DOHH2 (cell line): ENCODE results near the gene BAIAP2.

Experiments used
- EZH2phosphoT487 ChIP-seq: fragments of 200-600 bp; sonication (generic); IDR thresholded peaks from 2 replicates; pipeline ENCODE4 v1.6.1; 2017; ENCODE audit warnings: borderline replicate concordance, mild to moderate bottlenecking, antibody characterized with exemption, low read length, moderate library complexity, mixed read lengths
- TF ChIP-seq, protein P1 (sequence below): fragments of 200-600 bp; sonication (generic); IDR thresholded peaks from one replicate; pipeline ENCODE4 v1.5.1; 2014; ENCODE audit warnings: antibody characterized with exemption, mild to moderate bottlenecking, low read depth, low read length; ENCODE audit not compliant: poor library complexity, severe bottlenecking

DNA sequence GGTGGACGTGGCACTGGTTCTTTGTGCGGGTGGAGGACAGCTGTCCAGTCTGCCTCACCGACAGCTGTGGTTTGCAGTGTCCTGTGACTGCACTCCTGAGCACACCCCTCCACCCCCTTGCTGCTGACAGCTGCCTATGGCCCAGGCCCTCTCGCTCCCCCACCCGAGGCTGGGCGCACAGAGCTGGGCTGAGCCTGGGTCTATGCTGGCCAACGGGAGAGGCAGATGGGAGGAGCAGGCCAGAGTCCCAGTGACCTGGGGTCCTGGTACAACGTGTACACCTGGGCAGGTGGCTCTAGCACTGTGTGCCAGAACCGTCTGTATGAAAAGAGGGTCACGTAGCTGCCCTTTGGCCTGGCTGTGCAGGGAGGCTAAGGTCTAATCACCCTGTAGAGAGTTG lies 30.5 kb downstream of the BAIAP2 start:
- TF ChIP-seq, protein P1, sequence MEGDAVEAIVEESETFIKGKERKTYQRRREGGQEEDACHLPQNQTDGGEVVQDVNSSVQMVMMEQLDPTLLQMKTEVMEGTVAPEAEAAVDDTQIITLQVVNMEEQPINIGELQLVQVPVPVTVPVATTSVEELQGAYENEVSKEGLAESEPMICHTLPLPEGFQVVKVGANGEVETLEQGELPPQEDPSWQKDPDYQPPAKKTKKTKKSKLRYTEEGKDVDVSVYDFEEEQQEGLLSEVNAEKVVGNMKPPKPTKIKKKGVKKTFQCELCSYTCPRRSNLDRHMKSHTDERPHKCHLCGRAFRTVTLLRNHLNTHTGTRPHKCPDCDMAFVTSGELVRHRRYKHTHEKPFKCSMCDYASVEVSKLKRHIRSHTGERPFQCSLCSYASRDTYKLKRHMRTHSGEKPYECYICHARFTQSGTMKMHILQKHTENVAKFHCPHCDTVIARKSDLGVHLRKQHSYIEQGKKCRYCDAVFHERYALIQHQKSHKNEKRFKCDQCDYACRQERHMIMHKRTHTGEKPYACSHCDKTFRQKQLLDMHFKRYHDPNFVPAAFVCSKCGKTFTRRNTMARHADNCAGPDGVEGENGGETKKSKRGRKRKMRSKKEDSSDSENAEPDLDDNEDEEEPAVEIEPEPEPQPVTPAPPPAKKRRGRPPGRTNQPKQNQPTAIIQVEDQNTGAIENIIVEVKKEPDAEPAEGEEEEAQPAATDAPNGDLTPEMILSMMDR, result no peak
- TF ChIP-seq EZH2phosphoT487, result no peak
